Cardiac muscle cell (in vitro differentiated cells and primary cell): ENCODE measurements around the gene TBL1XR1. TPM values are rescaled to one million over a fixed set of nuclear protein-coding genes. Genes with fewer than 3 reads are reported as not detected.

Source experiments
- DNase-seq, 2 donors: peaks; one replicate each; pipeline versions ENCODE4 v3.0.0 to v3.0.0-alpha.2; 2010 to 2017; ENCODE audit warnings: low read depth in 1 of 2, low spot score in 1 of 2
- H3K27ac ChIP-seq: fragments of 200-600 bp; sonication (generic); 2 replicates; pipeline ENCODE4 v1.5.1; 2016
- H3K27me3 ChIP-seq: fragments of 200-600 bp; sonication (generic); 2 replicates; pipeline ENCODE4 v1.6.0; 2016; ENCODE audit warnings: control low read depth
- H3K36me3 ChIP-seq: fragments of 200-600 bp; sonication (generic); 2 replicates; pipeline ENCODE4 v1.5.1; 2016; ENCODE audit warnings: control low read depth
- H3K4me1 ChIP-seq: fragments of 200-600 bp; sonication (generic); 2 replicates; pipeline ENCODE4 v1.8.1; 2017; ENCODE audit warnings: low read depth, mild to moderate bottlenecking, mixed run types
- H3K4me3 ChIP-seq: fragments of 200-600 bp; sonication (generic); 2 replicates; pipeline ENCODE4 v1.5.1; 2016; ENCODE audit warnings: mild to moderate bottlenecking
- H3K9me3 ChIP-seq: fragments of 200-600 bp; sonication (generic); 2 replicates; pipeline ENCODE4 v1.5.1; 2017; ENCODE audit warnings: low read depth, mild to moderate bottlenecking, control low read depth
- polyA plus RNA-seq: library from polyadenylated mRNA; unstranded; fragments of >200 nt; fragmentation: Nextera tagmentation; extraction: Ambion mirVana; gene quantifications from 2 replicates; pipeline ENCODE4 v1.2.1, GENCODE V29; 2016
- total RNA-seq: library from RNA; depleted of rRNA; stranded (reverse); fragments of >200 nt; gene quantifications from 2 replicates; pipeline ENCODE4 v1.2.3, GENCODE V29; 2016
- TF ChIP-seq, protein P1 (sequence below): IDR thresholded peaks from 2 replicates; pipeline ENCODE4 v1.5.1; 2012; ENCODE audit warnings: low read depth, mild to moderate bottlenecking, low read length

Gene TBL1XR1
- total and polyA plus RNA-seq, 2 experiments from 2014 or later: 23.7 to 81.7 TPM

DNA sequence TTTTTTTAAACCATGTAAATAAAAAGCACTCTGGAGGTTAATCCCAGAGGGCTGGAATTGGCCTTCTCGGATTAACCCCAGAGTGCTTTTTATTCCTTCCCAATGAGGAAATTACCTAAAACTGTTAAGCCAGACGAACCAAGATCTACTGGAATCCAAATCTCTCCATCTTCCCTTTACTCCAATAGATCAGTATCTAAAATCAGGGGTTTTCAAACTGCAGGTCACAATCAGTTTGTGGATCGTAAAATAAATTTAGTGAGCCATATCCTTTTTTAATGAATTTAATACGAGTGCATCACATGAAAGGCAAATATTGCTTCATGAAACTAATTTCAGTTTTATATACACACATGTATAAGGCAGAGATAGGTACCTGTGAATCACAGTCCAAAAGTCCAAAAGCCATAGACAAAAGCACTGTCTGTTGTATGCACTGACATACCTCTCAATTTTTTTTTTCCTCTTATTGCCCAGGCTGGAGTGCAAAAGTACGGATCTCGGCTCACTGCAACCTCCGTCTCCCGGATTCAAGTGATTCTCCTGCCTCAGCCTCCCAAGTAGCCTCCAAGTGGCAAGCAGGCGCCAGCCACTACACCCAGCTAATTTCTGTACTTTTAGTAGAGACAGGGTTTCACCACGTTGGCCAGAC lies 61.3 kb downstream of the TBL1XR1 start:
- H3K4me3 ChIP-seq: no peak overlapping the region
- TF ChIP-seq, protein P1, sequence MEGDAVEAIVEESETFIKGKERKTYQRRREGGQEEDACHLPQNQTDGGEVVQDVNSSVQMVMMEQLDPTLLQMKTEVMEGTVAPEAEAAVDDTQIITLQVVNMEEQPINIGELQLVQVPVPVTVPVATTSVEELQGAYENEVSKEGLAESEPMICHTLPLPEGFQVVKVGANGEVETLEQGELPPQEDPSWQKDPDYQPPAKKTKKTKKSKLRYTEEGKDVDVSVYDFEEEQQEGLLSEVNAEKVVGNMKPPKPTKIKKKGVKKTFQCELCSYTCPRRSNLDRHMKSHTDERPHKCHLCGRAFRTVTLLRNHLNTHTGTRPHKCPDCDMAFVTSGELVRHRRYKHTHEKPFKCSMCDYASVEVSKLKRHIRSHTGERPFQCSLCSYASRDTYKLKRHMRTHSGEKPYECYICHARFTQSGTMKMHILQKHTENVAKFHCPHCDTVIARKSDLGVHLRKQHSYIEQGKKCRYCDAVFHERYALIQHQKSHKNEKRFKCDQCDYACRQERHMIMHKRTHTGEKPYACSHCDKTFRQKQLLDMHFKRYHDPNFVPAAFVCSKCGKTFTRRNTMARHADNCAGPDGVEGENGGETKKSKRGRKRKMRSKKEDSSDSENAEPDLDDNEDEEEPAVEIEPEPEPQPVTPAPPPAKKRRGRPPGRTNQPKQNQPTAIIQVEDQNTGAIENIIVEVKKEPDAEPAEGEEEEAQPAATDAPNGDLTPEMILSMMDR: no peak
- H3K36me3 ChIP-seq: no peaks in the 10 kb centered on the region
- H3K9me3 ChIP-seq: no peaks in the 10 kb centered on the region
- H3K27me3 ChIP-seq: no peaks in the 10 kb centered on the region
- DNase-seq: no peak
- H3K27ac ChIP-seq: no peak overlapping the region
- no peaks in the 10 kb centered on the region for H3K4me1 ChIP-seq

- Histone ChIP-seq H3K36me3 (no peaks in the 10 kb centered on the region), H3K27ac (no peak overlapping the region), H3K9me3 (no peaks in the 10 kb centered on the region), H3K4me3 (no peak overlapping the region), H3K4me1 (no peaks in the 10 kb centered on the region), H3K27me3 (no peaks in the 10 kb centered on the region)
- no peak for DNase-seq
- TF ChIP-seq, protein P1: no peak
Observed at GRCh38 chr3:177134816-177135210, 62.5 kb downstream of the TBL1XR1 start.

DNA sequence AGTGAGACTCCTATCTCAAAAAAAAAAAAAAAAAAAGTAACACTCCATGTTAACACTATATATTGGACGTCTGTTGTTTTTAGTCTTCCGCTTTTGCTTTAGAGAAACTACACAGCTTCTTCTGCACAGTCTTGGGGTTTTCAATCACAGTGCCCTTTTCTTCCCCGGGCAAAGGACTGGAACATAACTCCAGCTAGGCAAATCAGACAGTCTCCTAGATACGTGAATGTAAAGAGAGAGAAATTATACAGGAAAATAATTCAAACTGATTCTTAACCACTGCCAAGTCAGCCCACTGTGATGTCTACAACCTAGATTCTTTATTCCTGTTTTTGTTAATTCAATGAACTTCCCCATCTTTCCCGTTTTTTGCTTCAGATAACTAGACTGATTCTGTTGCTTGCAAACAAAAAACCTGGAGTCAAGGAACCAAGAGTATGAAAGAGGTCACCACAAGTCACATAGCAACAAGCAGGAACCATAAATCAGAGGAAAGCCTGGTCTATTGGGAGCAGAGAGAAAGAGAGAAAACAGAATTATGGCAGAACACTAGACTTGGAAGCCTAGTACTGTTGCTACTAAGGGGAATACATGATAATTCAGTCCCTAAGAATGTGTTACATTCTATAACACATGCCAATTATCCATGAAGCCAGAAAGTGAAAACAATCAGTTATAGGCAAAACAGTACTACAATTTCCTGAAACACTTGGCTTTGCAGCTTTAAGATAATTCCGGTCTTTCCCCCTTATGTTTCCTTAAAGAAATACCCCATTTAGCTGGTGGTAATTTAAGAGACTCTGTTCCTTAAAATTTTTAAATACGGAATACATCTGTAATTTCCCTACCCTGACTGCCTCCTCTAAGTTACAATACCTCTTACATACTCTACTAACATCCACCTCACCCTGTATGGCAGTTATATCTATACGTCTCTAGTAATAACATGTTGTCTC lies 63.1 kb downstream of the TBL1XR1 start:
- no peaks in the 10 kb centered on the region for H3K9me3 ChIP-seq
- TF ChIP-seq, protein P1: no peak

DNA sequence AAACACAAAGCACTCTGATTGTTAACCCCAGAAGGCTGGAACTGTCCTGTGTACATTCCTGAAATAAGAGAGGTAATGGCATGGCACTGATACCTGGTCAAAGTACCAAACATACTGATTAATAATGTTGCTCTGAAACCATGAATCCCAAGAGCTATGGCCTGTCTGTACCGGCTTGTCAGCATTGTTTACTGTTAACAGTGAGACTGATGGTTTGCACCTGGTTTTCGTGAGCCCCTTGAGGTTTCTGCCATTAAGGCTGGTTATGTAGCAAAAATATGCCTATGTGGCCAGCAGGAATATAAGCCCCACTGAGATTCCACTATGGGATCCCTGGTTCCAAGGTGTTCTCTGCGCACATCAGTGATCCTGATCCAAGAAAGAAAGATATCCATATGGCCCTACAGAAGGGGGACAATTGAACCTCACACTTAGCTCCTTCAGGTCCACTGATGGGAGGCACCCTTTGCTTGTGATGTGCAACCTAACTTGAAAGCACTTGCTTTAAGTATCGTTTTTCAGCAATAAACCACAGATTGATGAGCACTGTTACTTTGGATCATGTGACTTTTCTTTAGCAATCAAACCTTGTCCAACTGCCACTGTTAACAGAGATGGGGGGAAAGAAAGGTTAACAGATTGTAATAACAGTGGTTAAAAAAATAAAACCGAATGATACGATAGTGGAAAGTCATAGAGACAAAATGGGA lies 65.2 kb downstream of the TBL1XR1 start:
- Histone ChIP-seq H3K27me3 (no peaks in the 10 kb centered on the region), H3K4me1 (no peaks in the 10 kb centered on the region), H3K36me3 (no peaks in the 10 kb centered on the region), H3K4me3 (no peak overlapping the region), H3K9me3 (no peaks in the 10 kb centered on the region), H3K27ac (peak overlapping the region; percentile 66)
- DNase-seq: no peak
- TF ChIP-seq, protein P1: no peak

More for the DNA sequence above, 63.1 kb downstream of the TBL1XR1 start:
- Histone ChIP-seq H3K36me3 (no peaks in the 10 kb centered on the region), H3K27me3 (no peaks in the 10 kb centered on the region), H3K4me1 (no peaks in the 10 kb centered on the region), H3K27ac (no peak overlapping the region), H3K4me3 (no peak overlapping the region)
- DNase-seq: no peak

GRCh38 chr3:177127008-177127407 lies 70.3 kb downstream of the TBL1XR1 start:
- peaks cover 30% of the 10 kb centered on the region for H3K4me1 ChIP-seq
- TF ChIP-seq, protein P1: no peak
- H3K27ac ChIP-seq: no peak overlapping the region

More at GRCh38 chr3:177127008-177127407, 70.3 kb downstream of the TBL1XR1 start:
- H3K27me3 ChIP-seq: no peaks in the 10 kb centered on the region
- no peaks in the 10 kb centered on the region for H3K36me3 ChIP-seq
- DNase-seq: no peak
- no peaks in the 10 kb centered on the region for H3K9me3 ChIP-seq
- no peak overlapping the region for H3K4me3 ChIP-seq
